HUDEP-2 (cell line): ENCODE results near the gene ETS1.

ENCODE experiments used
- DNase-seq, 76 experiments: peaks; one replicate each; lab custom pipeline; 2025; ENCODE audit not compliant: unreplicated experiment in 76 of 76; lab: John Stamatoyannopoulos, UW

Gene ETS1

DNA sequence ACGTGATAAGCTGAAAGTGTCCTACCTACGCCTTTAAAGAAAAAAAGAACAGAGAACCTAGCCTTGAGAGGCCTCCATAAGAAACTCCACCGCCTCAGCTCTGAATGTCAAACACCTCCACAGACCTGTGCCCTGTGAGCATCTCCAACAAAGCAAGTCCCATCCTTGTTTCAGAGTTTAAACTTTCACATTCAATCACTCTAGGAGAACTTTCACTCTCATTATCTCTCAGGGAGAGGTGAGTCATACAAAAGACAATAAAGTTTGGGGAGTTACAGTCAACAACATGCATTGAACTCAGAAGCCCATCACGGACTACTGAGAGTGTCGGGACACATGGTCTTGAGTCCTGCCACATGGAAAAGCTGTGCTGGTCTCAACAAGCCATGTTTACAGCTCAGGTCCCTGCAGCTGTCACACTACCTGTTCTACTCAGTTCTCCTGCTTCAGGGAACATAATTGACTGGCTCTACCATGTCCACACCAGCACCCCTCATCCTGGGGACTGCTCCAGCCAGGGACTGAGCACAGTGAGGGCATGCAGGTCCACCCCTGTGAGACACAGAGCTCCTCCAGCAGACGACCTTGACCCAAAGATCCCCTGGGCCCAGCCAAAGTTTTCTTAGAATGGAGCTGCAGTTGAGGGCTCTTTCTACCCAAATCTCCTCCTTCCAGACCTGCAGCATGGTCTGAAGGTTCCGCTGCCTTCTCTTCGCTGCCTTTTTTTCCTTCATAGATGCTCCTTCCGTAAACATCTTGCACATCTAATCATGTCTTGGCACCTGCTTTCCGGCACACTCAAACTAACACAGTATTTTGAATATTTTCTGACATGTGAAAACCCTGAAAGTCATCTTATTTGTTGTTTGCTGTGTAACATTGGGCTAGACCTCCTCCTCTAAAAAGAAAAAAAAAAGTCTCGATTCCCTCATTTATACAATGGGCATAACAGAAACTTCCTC is 114.9 kb downstream of the ETS1 start:
- DNase-seq: no peak

DNA sequence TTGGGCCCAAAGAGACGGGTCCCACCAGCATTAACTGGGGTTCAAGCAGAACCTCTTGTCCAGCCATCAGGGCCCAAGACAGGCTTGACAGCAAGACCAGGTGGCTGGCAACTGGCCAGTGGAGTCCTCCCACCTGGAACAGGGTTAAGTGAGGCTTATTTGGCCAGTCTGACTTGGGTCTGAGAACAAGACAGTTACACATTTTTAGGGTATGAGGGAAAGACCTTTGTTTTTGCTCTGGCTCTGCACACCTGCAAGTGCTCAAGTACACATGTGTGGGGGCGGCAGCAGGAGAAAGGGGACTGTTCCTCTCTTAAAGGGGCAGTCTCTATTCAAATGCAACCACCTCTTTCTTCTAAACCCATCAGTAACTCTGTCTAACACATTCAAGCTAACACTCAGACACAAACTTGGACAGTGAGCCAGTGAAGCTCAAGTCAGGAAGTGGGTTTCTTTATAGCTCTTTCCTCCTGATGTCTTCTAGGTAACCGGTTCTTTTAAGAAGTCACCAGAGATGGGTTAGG is 116.2 kb downstream of the ETS1 start:
- no peak for DNase-seq

DNA sequence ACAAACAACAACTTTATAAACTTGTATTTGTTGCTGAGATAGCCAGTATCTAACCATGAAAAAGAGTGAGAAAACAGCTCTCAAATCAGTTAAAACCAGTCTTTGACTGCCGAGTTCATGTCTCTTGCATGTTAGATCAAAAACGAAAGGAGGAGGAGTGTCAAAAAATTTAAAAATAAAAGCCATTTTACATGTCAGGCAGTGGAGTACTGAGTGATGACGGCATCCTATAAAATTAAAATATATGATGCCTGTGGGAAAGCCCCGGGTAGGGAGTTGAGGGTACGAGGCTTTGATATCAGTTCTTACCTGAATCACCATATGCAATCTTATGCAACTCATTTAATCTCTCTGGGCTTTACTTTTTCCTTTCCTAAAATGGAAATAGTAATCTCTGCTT is 117.3 kb downstream of the ETS1 start:
- no peak for DNase-seq

DNA sequence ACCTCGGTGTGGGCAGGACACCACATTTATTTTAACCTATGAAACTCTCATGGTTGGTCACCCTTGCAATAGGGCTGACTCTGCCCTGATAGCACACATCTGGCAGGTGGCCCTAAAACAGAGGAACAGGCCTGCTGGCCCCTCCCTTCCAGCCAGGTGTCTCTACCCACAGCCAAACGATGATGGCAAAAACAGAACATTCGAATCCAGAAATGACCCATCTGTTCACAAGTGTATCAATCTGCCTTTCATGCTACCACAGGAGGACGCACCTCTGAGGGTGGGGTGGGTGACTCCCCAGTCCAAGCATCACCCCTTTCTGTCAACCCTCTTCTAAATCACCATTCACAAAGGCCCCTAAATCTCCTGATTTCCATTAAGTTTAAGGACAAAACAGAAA is 118.1 kb downstream of the ETS1 start:
- DNase-seq: no peak

DNA sequence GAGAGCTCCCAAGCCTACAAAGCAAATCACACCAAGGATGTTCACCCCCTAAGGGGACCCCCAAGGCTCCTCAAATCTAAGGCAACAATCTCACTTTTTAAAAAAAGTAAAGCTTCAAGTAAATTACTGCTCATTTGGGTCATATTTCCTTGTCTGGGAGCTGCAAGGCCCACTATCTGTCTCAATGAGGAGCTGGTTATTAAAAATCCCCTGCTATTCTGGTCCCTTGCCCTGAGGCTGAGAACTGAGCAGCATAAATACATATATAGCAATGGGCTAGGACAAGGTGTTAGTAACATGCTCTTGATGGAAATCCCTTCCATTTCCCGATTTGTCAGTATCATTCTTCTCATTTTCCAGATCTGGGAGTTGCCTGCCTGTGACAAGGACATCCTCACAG is 119.2 kb downstream of the ETS1 start:
- DNase-seq: no peak

DNA sequence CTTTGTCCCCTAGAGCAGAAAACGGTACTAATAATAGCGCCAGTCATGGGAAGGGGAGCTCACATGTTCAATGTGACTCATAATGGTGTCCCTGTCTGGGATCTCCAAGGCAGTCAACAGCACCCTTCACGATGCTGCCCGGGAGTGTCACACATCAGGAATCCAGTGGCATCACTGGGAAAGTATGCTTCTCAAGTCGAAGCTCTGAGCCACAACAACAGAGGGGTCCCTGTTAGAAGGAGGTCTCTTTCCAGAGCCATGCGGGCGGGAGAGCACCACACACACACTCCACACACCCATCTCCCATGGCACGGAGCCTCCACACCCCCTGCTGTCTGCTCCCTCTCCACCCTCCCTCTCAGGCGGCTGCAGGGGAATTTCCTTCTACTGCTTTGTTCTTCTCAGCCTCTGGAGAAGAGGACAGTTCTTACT is 119.7 kb downstream of the ETS1 start:
- DNase-seq: no peak

DNA sequence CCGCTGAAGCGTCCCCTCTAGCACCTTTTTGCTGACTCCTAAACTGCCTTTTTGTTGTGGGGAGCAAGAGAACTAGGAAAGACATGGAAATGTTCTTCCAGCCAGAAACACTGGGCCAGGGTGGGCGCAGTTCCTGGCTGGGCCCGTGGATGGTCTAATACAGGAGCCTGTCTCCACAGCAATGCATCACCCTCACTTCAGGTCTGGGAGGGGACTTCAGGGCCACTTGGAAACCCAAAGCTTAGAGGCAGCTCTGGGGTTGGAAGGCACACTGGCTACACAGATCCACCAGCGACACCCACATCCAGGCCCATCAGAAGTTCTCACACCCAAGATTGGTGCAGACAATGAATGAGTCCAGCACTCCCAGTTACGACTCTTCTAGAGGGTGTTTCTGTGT is 120.3 kb downstream of the ETS1 start:
- no peak for DNase-seq

DNA sequence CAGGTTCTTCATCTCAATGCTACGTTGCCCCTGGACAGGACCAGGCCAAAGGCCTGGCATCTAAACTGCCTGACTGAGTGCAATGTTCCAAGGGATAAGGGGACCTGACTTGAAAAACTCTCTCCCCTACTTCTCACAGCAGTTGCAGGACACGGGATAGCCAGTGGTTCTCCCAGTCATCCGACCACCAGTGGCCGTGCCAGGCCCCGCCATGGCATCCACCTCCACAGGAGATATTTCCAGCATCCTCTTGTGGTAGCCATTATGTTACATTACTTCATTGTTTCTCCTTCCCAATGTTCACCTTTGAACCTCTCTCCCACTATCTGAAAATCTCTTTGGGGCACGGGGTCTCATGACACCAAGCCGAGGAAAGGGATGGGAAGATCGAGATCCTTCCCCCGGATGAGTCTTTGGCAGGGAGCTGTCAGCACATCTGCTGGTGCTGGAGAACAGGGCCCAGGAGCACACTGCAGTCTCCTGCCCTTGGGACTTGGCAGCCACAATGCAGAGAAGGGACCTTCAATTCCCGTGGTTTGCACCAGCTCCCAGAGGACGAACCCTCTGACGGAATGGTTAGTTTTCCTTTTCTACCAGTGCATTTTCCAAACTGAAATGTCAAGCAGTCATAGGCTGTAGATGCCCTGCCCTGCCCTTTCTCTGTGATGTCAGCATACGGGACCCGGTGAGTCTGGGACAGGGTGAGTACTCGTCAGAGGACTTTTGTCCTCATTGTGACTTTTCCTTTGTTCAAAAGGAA is 121.2 kb downstream of the ETS1 start:
- DNase-seq: no peak

DNA sequence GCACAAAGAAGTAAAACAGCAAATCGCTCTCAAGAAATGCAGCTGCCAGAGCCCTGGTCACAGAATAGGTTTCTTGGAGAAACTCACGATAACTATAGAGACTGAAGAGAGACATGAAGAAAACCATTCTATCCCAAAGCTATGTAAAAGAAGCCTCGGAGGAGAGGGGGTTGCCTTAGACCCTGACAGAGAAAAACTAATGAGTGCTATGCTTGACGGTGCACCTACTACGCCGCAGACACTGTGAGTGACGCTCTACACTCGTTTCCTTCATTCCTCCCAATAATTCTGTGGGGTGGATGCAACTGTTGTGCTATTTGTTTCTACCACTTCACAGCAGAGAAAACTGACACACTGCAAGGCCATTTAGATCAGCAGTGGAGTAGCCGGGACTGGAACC is 121.8 kb downstream of the ETS1 start:
- DNase-seq: no peak

DNA sequence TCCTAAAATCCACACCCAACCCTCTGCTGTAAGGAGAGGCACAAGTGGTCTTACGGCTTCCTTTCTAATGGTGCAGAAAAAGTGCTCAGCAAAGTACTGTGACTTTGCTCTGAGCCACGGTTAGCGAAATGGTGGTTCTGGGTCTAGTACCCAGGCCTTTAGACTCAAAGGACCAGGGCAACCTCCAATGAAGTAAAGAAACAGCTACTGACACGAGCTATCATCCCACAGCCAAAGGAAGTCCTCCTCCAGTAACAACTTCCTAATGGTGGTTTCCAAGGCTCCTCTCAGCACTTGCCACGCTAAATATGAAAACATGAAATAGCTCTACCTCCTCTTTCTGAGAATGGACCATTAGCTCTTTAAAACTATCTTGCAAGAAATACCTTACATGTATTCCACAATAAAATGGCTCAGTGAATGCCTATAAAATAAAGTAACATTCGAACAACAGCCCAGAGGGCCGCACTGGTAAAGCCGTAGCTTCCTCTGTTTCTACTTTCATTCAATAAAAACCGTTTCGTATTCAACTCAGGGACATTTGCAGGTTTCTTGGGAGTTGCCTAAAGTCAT is 122.4 kb downstream of the ETS1 start:
- no peak for DNase-seq

DNA sequence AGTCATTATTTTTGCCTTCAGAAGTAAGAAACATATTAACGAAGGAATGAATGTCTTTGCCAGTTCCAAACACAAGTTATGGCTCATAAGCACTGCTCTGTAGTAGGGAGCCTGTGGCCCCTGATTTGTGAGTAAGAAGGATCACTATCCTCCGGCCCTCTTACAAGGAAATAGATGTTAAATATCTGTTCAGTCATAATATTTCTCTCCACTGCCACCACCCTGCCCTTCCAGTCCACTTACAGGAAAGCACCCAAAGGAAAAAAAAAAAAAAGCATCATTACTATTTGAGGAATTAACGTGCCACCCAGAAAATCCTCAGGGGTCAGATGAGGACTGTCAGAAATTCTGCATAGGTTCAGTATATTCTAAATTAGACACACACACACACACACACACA is 123.4 kb downstream of the ETS1 start:
- no peak for DNase-seq

DNA sequence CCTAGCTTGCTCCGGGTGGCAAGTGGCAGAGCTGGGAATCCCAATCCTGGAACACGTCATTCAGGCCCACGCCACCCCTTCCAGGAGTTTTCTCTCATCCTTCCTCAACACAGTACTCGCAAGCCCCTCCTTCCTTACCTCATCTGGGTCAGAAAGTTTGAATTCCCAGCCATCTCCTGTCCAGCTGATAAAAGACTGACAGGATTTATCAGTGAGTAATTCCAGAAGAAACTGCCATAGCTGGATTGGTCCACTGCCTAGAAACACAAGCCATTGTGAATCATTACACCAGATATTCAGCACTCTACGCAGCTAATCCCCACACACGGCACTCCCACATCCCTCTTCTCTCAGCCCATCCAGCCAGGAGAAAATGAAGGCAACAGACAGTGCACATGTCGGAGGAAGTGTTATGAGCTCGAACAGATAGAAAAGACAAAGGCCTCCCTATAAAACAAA is 124.0 kb downstream of the ETS1 start:
- no peak for DNase-seq

DNA sequence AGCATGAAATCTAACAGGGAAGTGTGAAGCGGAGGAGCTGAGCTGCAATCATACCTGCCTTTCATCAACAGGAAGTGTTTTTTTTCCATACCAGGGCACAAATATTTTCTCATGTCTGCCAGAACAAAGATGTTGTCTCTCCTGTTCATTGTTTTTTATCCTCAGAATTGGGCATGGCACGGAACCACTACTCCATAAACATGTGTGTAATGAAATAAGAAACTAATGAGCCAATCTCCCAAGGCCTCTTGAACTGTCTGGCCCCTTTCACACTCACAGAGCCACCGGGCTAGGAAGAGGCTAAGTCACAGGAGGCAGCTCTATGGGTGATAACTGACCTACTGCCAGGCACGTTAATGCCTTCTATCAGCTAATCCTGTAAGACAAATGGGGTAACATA is 124.4 kb downstream of the ETS1 start:
- DNase-seq: no peak

DNA sequence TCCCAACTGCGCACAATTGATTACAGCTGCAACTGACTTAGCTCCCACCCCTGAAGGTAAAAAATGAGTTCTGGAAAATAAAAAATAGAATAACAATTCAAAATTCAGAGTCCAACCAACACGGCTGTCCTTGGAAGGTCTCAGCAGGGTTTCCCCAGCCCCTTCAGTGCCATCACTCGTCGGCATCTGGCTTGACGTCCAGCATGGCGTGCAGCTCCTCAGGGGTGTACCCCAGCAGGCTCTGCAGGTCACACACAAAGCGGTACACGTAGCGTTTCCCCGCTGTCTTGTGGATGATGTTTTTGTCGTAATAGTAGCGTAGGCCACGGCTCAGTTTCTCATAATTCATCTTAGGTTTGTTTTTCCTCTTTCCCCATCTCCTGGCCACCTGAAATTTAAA is 125.2 kb downstream of the ETS1 start:
- no peak for DNase-seq

DNA sequence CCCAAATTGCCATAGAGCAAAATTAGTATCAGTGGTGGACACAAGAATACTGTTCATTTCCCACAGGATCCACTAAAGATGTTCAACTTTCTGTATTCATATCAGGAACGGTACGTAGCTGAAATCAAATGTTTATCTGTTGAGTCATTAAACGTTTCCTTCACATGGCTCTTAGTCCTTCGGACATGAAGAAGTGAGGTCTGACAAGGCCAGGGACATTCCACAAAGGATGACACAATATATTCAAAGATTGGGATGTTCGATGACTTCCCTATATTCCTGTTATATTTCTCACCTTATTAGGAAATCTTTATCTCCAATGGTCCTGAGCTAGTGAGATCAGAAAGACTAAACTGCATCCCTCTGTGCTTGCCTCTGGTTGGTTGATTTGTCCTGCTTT is 129.0 kb downstream of the ETS1 start:
- no peak for DNase-seq

DNA sequence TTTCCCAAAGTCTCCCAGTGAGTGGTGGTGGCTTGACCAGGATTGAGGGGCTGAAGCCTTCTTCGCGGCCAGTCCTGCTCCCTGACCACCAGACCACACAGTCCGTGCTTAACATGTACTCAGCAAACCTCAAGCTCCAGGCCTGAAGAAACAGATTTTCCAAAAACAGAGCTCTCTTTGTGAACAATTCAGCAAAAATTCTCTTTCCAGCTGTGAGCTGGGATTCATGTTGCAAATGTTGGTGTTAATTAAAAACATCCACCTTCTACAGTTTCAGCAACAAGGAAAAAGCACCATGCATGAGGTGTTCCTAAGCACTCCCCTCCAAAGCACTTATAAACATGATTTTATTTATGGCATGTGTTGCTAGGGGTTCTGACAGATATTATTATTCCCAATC is 129.5 kb downstream of the ETS1 start:
- no peak for DNase-seq

DNA sequence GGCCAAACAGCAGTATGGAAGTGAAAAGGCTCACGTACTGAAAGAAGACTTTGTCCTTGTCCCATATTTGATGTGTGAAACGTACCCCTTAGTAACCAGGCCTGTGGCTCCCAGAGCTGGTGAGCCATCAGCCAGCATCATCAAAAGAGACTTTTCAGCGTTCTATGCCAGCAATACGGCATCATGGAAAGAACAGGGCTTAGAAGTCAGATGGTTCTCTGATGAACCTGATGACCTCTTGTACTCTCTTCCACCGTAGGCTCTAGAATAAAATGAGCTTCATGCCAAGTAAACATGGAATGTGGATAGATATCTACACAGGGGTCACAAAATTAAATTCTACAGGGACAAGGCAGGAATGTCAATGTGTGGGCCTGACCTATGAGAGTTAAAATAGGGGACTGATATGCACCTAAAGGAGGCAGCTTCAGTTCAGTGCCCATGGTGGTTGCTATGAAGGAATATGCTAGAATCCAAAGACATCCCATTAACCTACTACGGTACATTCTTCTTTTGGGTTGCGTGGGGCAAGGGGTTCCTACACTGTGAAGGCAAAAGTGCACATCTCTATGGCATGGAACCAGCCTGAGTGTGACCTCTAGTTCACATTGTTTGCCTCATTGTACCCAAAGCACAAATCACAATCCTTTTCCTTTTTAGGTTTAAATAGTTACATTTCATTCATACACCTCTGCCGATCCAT is 130.6 kb downstream of the ETS1 start:
- no peak for DNase-seq

DNA sequence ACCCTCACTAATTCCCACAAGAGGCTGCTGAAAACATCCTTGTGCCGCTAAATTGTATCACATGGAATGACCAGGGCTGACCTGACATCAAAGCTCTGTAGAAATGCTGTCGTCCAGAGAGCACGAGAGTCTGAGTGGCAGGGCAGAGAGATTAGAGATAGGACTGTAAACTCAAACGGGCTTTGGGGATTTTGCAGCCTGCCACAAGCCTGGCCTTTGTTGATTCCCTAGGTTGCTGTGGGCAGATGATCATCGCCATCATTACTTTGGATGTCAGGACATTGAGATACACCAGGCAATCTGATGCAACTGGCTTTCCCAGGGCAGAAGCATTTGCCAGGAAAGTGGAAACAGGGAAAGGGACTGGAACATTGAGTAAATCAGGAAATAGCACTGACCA is 131.6 kb downstream of the ETS1 start:
- DNase-seq: no peak

DNA sequence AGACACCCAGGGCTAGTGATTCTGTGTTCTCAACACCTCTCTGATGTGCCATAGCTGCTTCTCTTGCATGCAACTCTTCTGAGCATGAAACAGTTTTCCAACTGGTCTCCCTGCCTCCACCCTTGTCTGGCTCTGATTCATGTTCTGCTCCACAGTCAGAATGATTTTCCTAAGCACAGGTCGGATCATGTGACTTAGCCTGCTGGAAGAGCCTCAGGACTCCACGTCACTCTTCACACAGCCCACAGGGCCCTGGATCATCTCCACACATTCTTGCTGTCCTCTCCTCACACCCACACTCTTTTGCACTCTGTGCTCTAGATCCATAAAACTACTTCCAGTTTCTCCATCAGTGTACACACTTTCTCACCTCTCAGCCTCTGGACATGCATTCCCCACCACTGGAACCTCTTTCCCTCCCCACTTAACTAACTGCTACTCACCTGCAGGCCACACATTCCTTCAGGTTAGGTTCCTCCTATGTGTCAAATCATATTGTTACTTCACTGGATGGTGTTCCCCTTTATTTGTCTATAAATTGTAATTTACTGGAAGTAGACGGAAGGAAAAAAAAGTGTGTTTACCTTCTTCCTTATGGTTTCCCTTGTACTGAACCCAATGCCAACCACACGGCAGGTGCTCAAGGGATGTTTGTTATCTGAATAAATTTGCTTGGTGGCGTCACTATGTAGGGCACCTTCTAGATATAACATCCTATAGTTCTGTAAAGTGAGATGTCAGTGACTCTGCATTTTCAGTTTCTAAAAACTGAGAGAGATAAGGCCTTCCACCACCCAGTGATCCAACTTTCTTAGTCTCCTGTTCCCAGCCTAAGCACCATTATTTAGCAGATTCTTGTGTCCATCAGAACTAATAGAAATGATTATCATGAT is 133.7 kb downstream of the ETS1 start:
- no peak for DNase-seq
